Neural cell (in vitro differentiated cells): ENCODE measurements around the gene ALK.

Experiments
- EP300 ChIP-seq: fragments of 450-650 bp; conservative IDR thresholded peaks from 2 replicates; pipeline ENCODE4 v1.6.1; 2014; ENCODE audit warnings: antibody characterized with exemption, mild to moderate bottlenecking, moderate library complexity; ENCODE audit not compliant: poor library complexity, severe bottlenecking
- EZH2 ChIP-seq: fragments of 200-600, 300-800 bp; shearing (Covaris generic), sonication (generic); IDR thresholded peaks from 2 replicates; pipeline ENCODE4 v1.6.1; 2014; ENCODE audit warnings: antibody characterized with exemption, low read length, borderline replicate concordance, mild to moderate bottlenecking; ENCODE audit not compliant: insufficient read depth, poor library complexity, severe bottlenecking
- POLR2AphosphoS5 ChIP-seq: IDR thresholded peaks from 2 replicates; pipeline ENCODE4 v1.6.1; 2012
- RAD21 ChIP-seq: fragments of 450-650 bp; conservative IDR thresholded peaks from 2 replicates; pipeline ENCODE4 v1.6.1; 2014; ENCODE audit warnings: antibody characterized with exemption, mild to moderate bottlenecking, moderate library complexity
- TF ChIP-seq, protein P1 (sequence below): fragments of 450-650 bp; IDR thresholded peaks from 2 replicates; pipeline ENCODE4 v1.5.1; 2014; ENCODE audit warnings: antibody characterized with exemption, mild to moderate bottlenecking, moderate library complexity; ENCODE audit not compliant: poor library complexity, severe bottlenecking
- TF ChIP-seq, protein P2 (sequence below): IDR thresholded peaks from 2 replicates; pipeline ENCODE4 v1.6.1; 2012; ENCODE audit warnings: borderline replicate concordance

DNA sequence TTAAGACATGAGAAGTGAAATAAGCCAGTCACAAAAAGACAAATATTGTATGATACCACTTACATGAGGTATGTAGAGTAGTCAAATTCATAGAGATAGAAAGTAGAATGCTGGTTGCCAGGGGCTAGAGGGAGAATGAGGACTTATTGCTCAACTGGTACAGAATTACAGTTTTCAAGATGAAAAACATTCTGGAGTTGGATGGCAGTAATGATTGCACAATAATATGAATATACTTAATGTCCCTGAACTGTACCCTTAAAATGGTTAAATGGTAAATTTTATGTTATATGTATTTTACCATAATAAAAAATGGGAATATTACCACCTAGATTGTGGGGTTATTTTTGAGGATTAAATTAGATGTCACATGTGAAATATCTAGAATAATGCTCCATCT lies 465.0 kb downstream of the ALK start:
- TF ChIP-seq, protein P1, sequence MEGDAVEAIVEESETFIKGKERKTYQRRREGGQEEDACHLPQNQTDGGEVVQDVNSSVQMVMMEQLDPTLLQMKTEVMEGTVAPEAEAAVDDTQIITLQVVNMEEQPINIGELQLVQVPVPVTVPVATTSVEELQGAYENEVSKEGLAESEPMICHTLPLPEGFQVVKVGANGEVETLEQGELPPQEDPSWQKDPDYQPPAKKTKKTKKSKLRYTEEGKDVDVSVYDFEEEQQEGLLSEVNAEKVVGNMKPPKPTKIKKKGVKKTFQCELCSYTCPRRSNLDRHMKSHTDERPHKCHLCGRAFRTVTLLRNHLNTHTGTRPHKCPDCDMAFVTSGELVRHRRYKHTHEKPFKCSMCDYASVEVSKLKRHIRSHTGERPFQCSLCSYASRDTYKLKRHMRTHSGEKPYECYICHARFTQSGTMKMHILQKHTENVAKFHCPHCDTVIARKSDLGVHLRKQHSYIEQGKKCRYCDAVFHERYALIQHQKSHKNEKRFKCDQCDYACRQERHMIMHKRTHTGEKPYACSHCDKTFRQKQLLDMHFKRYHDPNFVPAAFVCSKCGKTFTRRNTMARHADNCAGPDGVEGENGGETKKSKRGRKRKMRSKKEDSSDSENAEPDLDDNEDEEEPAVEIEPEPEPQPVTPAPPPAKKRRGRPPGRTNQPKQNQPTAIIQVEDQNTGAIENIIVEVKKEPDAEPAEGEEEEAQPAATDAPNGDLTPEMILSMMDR, result no peak
- TF ChIP-seq, protein P2, sequence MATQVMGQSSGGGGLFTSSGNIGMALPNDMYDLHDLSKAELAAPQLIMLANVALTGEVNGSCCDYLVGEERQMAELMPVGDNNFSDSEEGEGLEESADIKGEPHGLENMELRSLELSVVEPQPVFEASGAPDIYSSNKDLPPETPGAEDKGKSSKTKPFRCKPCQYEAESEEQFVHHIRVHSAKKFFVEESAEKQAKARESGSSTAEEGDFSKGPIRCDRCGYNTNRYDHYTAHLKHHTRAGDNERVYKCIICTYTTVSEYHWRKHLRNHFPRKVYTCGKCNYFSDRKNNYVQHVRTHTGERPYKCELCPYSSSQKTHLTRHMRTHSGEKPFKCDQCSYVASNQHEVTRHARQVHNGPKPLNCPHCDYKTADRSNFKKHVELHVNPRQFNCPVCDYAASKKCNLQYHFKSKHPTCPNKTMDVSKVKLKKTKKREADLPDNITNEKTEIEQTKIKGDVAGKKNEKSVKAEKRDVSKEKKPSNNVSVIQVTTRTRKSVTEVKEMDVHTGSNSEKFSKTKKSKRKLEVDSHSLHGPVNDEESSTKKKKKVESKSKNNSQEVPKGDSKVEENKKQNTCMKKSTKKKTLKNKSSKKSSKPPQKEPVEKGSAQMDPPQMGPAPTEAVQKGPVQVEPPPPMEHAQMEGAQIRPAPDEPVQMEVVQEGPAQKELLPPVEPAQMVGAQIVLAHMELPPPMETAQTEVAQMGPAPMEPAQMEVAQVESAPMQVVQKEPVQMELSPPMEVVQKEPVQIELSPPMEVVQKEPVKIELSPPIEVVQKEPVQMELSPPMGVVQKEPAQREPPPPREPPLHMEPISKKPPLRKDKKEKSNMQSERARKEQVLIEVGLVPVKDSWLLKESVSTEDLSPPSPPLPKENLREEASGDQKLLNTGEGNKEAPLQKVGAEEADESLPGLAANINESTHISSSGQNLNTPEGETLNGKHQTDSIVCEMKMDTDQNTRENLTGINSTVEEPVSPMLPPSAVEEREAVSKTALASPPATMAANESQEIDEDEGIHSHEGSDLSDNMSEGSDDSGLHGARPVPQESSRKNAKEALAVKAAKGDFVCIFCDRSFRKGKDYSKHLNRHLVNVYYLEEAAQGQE, result no peak
- TF ChIP-seq EZH2 (no peak), RAD21 (no peak), POLR2AphosphoS5 (no peak), EP300 (no peak)
